Keratinocyte (primary cell): ENCODE results near the gene DNAJB8. TPM values are rescaled to one million over a fixed set of nuclear protein-coding genes. Genes with fewer than 3 reads are reported as not detected.

ENCODE experiments used
- DNase-seq: peaks from one replicate; pipeline ENCODE4 v3.0.0-alpha.2; 2011; ENCODE audit warnings: low read depth, missing footprints, low spot score
- FAIRE-seq: peaks from 2 replicates; lab custom pipeline; 2011; peaks lifted over from hg19 to GRCh38; lab: Jason Lieb, UNC
- H2AFZ ChIP-seq: 2 replicates; pipeline ENCODE4 v1.6.0; 2012; ENCODE audit warnings: low read length, control low read depth, inconsistent platforms; ENCODE audit not compliant: control insufficient read depth
- H3K27ac ChIP-seq: 2 replicates; pipeline ENCODE4 v1.5.1; 2011; ENCODE audit warnings: low read length; ENCODE audit not compliant: control insufficient read depth, insufficient read depth
- H3K27me3 ChIP-seq: 3 replicates; pipeline ENCODE4 v1.6.0; 2011; ENCODE audit warnings: low read length; ENCODE audit not compliant: control insufficient read depth, insufficient read depth; ENCODE audit errors: extremely low read depth
- H3K36me3 ChIP-seq, 2 experiments: 2 replicates in 1 of 2; 3 replicates in 1 of 2; pipeline ENCODE4 v1.5.1; 2011; ENCODE audit warnings: low read length in 2 of 2, mild to moderate bottlenecking in 1 of 2; ENCODE audit not compliant: control insufficient read depth in 2 of 2, insufficient read depth in 2 of 2; ENCODE audit errors: extremely low read depth in 1 of 2
- H3K4me1 ChIP-seq: 3 replicates; pipeline ENCODE4 v1.5.1; 2011; ENCODE audit warnings: low read length; ENCODE audit not compliant: control insufficient read depth, insufficient read depth; ENCODE audit errors: extremely low read depth
- H3K4me2 ChIP-seq: 3 replicates; pipeline ENCODE4 v1.6.0; 2011; ENCODE audit warnings: low read depth, low read length; ENCODE audit not compliant: control insufficient read depth, insufficient read depth; ENCODE audit errors: extremely low read depth
- H3K4me3 ChIP-seq, 3 experiments: fragments of 200-600 bp in 1 of 3; sonication (generic) in 1 of 3; 2 replicates in 2 of 3; 3 replicates in 1 of 3; pipeline ENCODE4 v1.5.1; 2011 to 2016; ENCODE audit warnings: low read length in 3 of 3, mild to moderate bottlenecking in 3 of 3, control low read depth in 2 of 3, inconsistent platforms in 1 of 3, low read depth in 1 of 3, mixed read lengths in 1 of 3, mixed run types in 1 of 3, moderate library complexity in 1 of 3; ENCODE audit not compliant: control insufficient read depth in 2 of 3, insufficient read depth in 2 of 3; ENCODE audit errors: extremely low read depth in 1 of 3
- H3K79me2 ChIP-seq: 2 replicates; pipeline ENCODE4 v1.6.0; 2012; ENCODE audit warnings: low read length; ENCODE audit not compliant: control insufficient read depth, insufficient read depth
- H3K9ac ChIP-seq: 3 replicates; pipeline ENCODE4 v1.6.0; 2011; ENCODE audit warnings: low read length; ENCODE audit not compliant: control insufficient read depth, insufficient read depth; ENCODE audit errors: extremely low read depth
- H3K9me1 ChIP-seq: 3 replicates; pipeline ENCODE4 v1.6.0; 2011; ENCODE audit warnings: low read length; ENCODE audit not compliant: control insufficient read depth, insufficient read depth; ENCODE audit errors: extremely low read depth
- H3K9me3 ChIP-seq: 2 replicates; pipeline ENCODE4 v1.5.1; 2012; ENCODE audit warnings: low read depth, low read length; ENCODE audit not compliant: control insufficient read depth
- H4K20me1 ChIP-seq: 3 replicates; pipeline ENCODE4 v1.6.0; 2011; ENCODE audit warnings: low read length; ENCODE audit not compliant: control insufficient read depth, insufficient read depth; ENCODE audit errors: extremely low read depth
- EZH2 ChIP-seq: IDR thresholded peaks from one replicate; pipeline ENCODE4 v1.6.1; 2012; ENCODE audit warnings: inconsistent platforms, mild to moderate bottlenecking, low read length, moderate library complexity
- dilution Hi-C: fragments of 300-500 bp; cut with MboI; formaldehyde crosslinking; loops from one replicate; pipeline ENCODE4 v1.7.0; 2020; ENCODE audit warnings: low sequenced_read_pairs; ENCODE audit not compliant: extremely low pct_ligation_motif_present
- polyA plus RNA-seq, 5 experiments: library from polyadenylated mRNA; depleted of rRNA in 3 of 5; stranded (reverse) in 3 of 5; stranded (forward) in 1 of 5; unstranded in 1 of 5; fragments of >200 nt; gene quantifications; 1 replicate in 1 of 5; 2 replicates in 3 of 5; 3 replicates in 1 of 5; pipeline versions ENCODE4 v1.2.1 to v1.2.3, GENCODE V29; 2011 to 2012; ENCODE audit warnings: missing spikeins in 2 of 5, low read depth in 1 of 5, low replicate concordance in 1 of 5
- TF ChIP-seq, protein P1 (sequence below), 3 experiments: IDR thresholded peaks in 1 of 3; conservative IDR thresholded peaks in 1 of 3; optimal IDR thresholded peaks in 1 of 3; 2 replicates in 2 of 3; 3 replicates in 1 of 3; pipeline versions ENCODE3 to v1.5.1; 2011; ENCODE audit warnings: low read length in 3 of 3, mild to moderate bottlenecking in 3 of 3, moderate library complexity in 2 of 3, control low read depth in 1 of 3, inconsistent platforms in 1 of 3; ENCODE audit not compliant: insufficient read depth in 2 of 3; ENCODE audit errors: extremely low read depth in 1 of 3

DNAJB8 gene
- polyA plus RNA-seq, 1 donor (not counting 4 experiments of a cell fraction or from before 2014, with no cell fraction given), result not detected

DNA sequence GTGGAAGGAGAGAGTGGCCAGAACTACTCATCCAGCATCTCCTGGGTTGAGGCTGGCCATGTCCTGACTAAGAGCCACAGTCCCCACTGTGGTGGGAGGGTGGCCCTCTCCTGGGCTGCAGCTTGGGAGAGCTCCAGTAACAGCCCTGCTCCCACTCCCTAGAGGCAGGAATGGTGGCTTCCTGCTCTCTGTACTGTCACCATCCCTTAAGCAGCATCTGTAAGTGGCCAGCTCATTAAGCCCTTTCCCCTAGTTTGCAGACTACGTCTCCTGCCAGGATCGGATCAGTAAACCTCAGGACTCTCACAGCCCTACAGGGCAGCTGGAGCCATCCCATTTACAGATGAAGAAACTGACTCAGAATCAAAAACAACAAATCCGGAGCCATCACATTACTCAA is 30.5 kb downstream of the DNAJB8 start:
- Histone ChIP-seq H3K27me3 (peaks cover 51% of the 10 kb centered on the region), H3K9ac (no peak overlapping the region), H3K79me2 (no peaks in the 10 kb centered on the region), H3K4me1 (no peaks in the 10 kb centered on the region), H3K36me3 (no peaks in the 10 kb centered on the region), H3K9me3 (no peaks in the 10 kb centered on the region), H2AFZ (no peak overlapping the region), H4K20me1 (peaks cover 3% of the 10 kb centered on the region), H3K9me1 (no peaks in the 10 kb centered on the region), H3K4me3 (no peak overlapping the region), H3K4me2 (no peak overlapping the region), H3K27ac (no peak overlapping the region)
- no peak for TF ChIP-seq EZH2
- TF ChIP-seq, protein P1, sequence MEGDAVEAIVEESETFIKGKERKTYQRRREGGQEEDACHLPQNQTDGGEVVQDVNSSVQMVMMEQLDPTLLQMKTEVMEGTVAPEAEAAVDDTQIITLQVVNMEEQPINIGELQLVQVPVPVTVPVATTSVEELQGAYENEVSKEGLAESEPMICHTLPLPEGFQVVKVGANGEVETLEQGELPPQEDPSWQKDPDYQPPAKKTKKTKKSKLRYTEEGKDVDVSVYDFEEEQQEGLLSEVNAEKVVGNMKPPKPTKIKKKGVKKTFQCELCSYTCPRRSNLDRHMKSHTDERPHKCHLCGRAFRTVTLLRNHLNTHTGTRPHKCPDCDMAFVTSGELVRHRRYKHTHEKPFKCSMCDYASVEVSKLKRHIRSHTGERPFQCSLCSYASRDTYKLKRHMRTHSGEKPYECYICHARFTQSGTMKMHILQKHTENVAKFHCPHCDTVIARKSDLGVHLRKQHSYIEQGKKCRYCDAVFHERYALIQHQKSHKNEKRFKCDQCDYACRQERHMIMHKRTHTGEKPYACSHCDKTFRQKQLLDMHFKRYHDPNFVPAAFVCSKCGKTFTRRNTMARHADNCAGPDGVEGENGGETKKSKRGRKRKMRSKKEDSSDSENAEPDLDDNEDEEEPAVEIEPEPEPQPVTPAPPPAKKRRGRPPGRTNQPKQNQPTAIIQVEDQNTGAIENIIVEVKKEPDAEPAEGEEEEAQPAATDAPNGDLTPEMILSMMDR (optimal IDR thresholded peaks at IDR 0.05 in 1 of 3, IDR thresholded peaks at IDR 0.05 in 1 of 3, conservative IDR thresholded peaks at IDR 0.05 in 1 of 3; ENCODE audit: extremely low read depth in 1 of 3, insufficient read depth in 2 of 3, low read length in 3 of 3), result no peak
- dilution Hi-C loops, result no loop called here
- no peak for FAIRE-seq
- DNase-seq, result no peak

DNA sequence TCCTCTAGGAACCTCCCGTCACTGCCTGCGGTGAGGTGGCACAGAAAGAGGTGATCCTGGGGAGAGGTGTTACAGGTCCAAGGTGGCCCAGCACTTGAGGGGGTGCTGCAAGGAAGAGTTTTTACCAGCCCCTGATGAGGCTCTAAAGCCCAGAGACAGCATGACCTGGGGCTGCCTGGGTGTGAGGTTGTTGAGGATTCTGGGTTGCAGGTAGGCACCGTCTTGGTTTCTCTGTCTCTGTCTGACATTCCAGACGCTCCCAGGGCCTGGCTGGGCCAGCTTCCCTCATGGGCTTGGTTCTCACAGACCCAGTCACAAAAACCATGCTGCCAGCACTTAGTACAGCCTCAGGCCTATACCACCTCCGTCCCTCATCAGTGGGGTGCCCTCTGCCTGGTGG is 31.1 kb downstream of the DNAJB8 start:
- Histone ChIP-seq H3K36me3 (no peaks in the 10 kb centered on the region), H3K9ac (no peak overlapping the region), H3K27ac (no peak overlapping the region), H3K79me2 (no peaks in the 10 kb centered on the region), H3K9me3 (no peaks in the 10 kb centered on the region), H3K4me2 (no peak overlapping the region), H2AFZ (no peak overlapping the region), H4K20me1 (peaks cover 3% of the 10 kb centered on the region), H3K4me3 (no peak overlapping the region), H3K9me1 (no peaks in the 10 kb centered on the region), H3K27me3 (peaks cover 52% of the 10 kb centered on the region), H3K4me1 (no peaks in the 10 kb centered on the region)
- FAIRE-seq (no peak), DNase-seq (no peak)
- dilution Hi-C loops, result no loop called here
- TF ChIP-seq EZH2, result no peak
- TF ChIP-seq, protein P1 (optimal IDR thresholded peaks at IDR 0.05 in 1 of 3, IDR thresholded peaks at IDR 0.05 in 1 of 3, conservative IDR thresholded peaks at IDR 0.05 in 1 of 3; ENCODE audit: extremely low read depth in 1 of 3, insufficient read depth in 2 of 3, low read length in 3 of 3), result no peak
